NCI-H1694 treated with DMSO at 0.1 percent for 48 hours (cell line): ENCODE data around the gene COL23A1.
A peak's percentile ranks its signal among the peaks of the same experiment; 100 is the strongest.
"Not testable (repeated sequence)": the region's sequence is repeated elsewhere in the genome, so short reads cannot be mapped to it uniquely, and the experiment has no call there.

Source experiments
- DNase-seq: peaks from one replicate; lab custom pipeline; 2025; lab: John Stamatoyannopoulos, UW

COL23A1 gene

GRCh38 chr5:178237431-178238312 lies 352.5 kb downstream of the COL23A1 start:
- no peak for DNase-seq

GRCh38 chr5:178236679-178237078 lies 353.5 kb downstream of the COL23A1 start:
- no peak for DNase-seq

GRCh38 chr5:178236126-178236525 lies 354.1 kb downstream of the COL23A1 start:
- DNase-seq, result no peak

- no peak for DNase-seq
These were observed 354.6 kb downstream of the COL23A1 start for GRCh38 chr5:178235588-178235974.

- peak; percentile 48 for DNase-seq
These were observed 355.2 kb downstream of the COL23A1 start for GRCh38 chr5:178234750-178235587.

GRCh38 chr5:178234121-178234749 lies 356.0 kb downstream of the COL23A1 start:
- no peak for DNase-seq

- DNase-seq, result no peak
These were observed 357.2 kb downstream of the COL23A1 start for GRCh38 chr5:178232920-178233429.

- DNase-seq, result peak; percentile 9
These were observed 357.9 kb downstream of the COL23A1 start, which contains the start of gene PHYKPL for GRCh38 chr5:178232124-178232919. Gene PHYKPL (minus strand): TSS chr5:178232802. CDS start chr5:178232550, 252 bp downstream.

GRCh38 chr5:178231539-178232123 lies 358.6 kb downstream of the COL23A1 start:
- no peak for DNase-seq

GRCh38 chr5:178230879-178231538 lies 359.2 kb downstream of the COL23A1 start:
- no peak for DNase-seq

GRCh38 chr5:178229861-178230260 lies 360.3 kb downstream of the COL23A1 start:
- no peak for DNase-seq

GRCh38 chr5:178229111-178229510 lies 361.1 kb downstream of the COL23A1 start:
- not testable (repeated sequence) for DNase-seq

- DNase-seq, result no peak
These were observed 361.6 kb downstream of the COL23A1 start for GRCh38 chr5:178228609-178229008.

GRCh38 chr5:178227929-178228328 lies 362.3 kb downstream of the COL23A1 start:
- no peak for DNase-seq

GRCh38 chr5:178227138-178227659 lies 363.0 kb downstream of the COL23A1 start:
- no peak for DNase-seq

- no peak for DNase-seq
These were observed 365.0 kb downstream of the COL23A1 start for GRCh38 chr5:178225174-178225573.

- no peak for DNase-seq
These were observed 365.8 kb downstream of the COL23A1 start for GRCh38 chr5:178224403-178224802.

- no peak for DNase-seq
These were observed 366.3 kb downstream of the COL23A1 start for GRCh38 chr5:178223828-178224335.

- DNase-seq, result no peak
These were observed 366.9 kb downstream of the COL23A1 start for GRCh38 chr5:178223196-178223773.
